GM12878 (cell line): Measurements from ENCODE around the gene HMCN1. TPM values are rescaled to one million over a fixed set of nuclear protein-coding genes. Genes with fewer than 3 reads are reported as not detected.

Experiments
- ATAC-seq: fragments of 200-7000 bp; cut with Tn5 transposase; 3 replicates; pipeline ENCODE4 v1.9.1; 2020; ENCODE audit warnings: mild to moderate bottlenecking, moderate library complexity
- BruUV-seq: library from RNA; stranded (reverse); fragments of 400-500 nt; replicated peaks from 2 replicates; lab custom pipeline; 2021; lab: Mats Ljungman, UMichigan
- CTCF ChIA-PET: fragments of 300-600 bp; sonication (Branson Sonifier 250); formaldehyde crosslinking; extraction: SDS; loops from one replicate; lab custom pipeline; 2021; ENCODE audit warnings: inconsistent platforms; lab: Yijun Ruan, JAX
- POLR2A ChIA-PET: fragments of 350-600 bp; formaldehyde crosslinking; extraction: SDS; loops from one replicate; lab custom pipeline; 2021; ENCODE audit warnings: inconsistent platforms; lab: Charles Lee
- RAD21 ChIA-PET: fragments of 300-600 bp; sonication (Branson Sonifier 250); formaldehyde crosslinking; loops from one replicate; lab custom pipeline; 2023; ENCODE audit warnings: antibody characterized with exemption; ENCODE audit not compliant: unreplicated experiment; lab: Charles Lee
- SMC1A ChIA-PET: fragments of 300-600 bp; sonication (Branson Sonifier 250); formaldehyde crosslinking; loops from one replicate; lab custom pipeline; 2023; ENCODE audit not compliant: unreplicated experiment, uncharacterized antibody; lab: Charles Lee
- DNase-seq: peaks from one replicate; pipeline ENCODE4 v3.0.0-alpha.2; 2011; ENCODE audit warnings: low read depth, low spot score
- FAIRE-seq: peaks from 3 replicates; lab custom pipeline; 2011; peaks lifted over from hg19 to GRCh38; lab: Jason Lieb, UNC
- H2AFZ ChIP-seq: 2 replicates; pipeline ENCODE4 v1.6.0; 2011; ENCODE audit warnings: low read depth, low read length, control low read depth; ENCODE audit not compliant: control insufficient read depth
- H3K27ac ChIP-seq: 2 replicates; pipeline ENCODE4 v1.5.1; 2011; ENCODE audit warnings: control low read depth; ENCODE audit not compliant: control insufficient read depth, insufficient read depth
- H3K27me3 ChIP-seq, 2 experiments: replicated peaks in 1 of 2; 2 replicates each; pipeline versions ENCODE4 v1.6.0 to v1.6.1; 2011; ENCODE audit warnings: low read length in 1 of 2; ENCODE audit not compliant: control insufficient read depth in 2 of 2, insufficient read depth in 2 of 2
- H3K36me3 ChIP-seq, 2 experiments: 2 replicates each; pipeline ENCODE4 v1.5.1; 2011; ENCODE audit warnings: low read length in 1 of 2; ENCODE audit not compliant: control insufficient read depth in 2 of 2, insufficient read depth in 2 of 2
- H3K4me1 ChIP-seq: 2 replicates; pipeline ENCODE4 v1.6.1; 2011; ENCODE audit warnings: mild to moderate bottlenecking, low read length, moderate library complexity, mixed read lengths; ENCODE audit not compliant: control insufficient read depth, insufficient read depth
- H3K4me2 ChIP-seq: 2 replicates; pipeline ENCODE4 v1.6.0; 2011; ENCODE audit warnings: control low read depth; ENCODE audit not compliant: control insufficient read depth, insufficient read depth
- H3K4me3 ChIP-seq: fragments of 200-600 bp; sonication (generic); 2 replicates; pipeline ENCODE4 v1.5.1; 2016
- H3K79me2 ChIP-seq: 2 replicates; pipeline ENCODE4 v1.6.0; 2011; ENCODE audit warnings: low read length; ENCODE audit not compliant: control insufficient read depth, insufficient read depth
- H3K9ac ChIP-seq: 2 replicates; pipeline ENCODE4 v1.8.0; 2011; ENCODE audit warnings: low read length, control low read depth, mixed read lengths; ENCODE audit not compliant: control insufficient read depth, insufficient read depth
- H3K9me3 ChIP-seq: replicated peaks from 3 replicates; pipeline ENCODE4 v1.5.1; 2011; ENCODE audit warnings: mild to moderate bottlenecking, low read length; ENCODE audit not compliant: control insufficient read depth, insufficient read depth
- H4K20me1 ChIP-seq: 2 replicates; pipeline ENCODE4 v1.6.0; 2011; ENCODE audit not compliant: control insufficient read depth, insufficient read depth
- ASH2L ChIP-seq: fragments of 300-600, 200-600 bp; sonication (generic); IDR thresholded peaks from 2 replicates; pipeline ENCODE4 v1.6.1; 2017; ENCODE audit warnings: low read depth, mild to moderate bottlenecking, borderline replicate concordance
- ATF3 ChIP-seq: IDR thresholded peaks from 2 replicates; pipeline ENCODE4 v1.6.1; 2011; ENCODE audit warnings: low read depth, mild to moderate bottlenecking, low read length, moderate library complexity, borderline replicate concordance; ENCODE audit errors: extremely low read depth
- E2F4 ChIP-seq: IDR thresholded peaks from 2 replicates; pipeline ENCODE4 v1.6.1; 2012; ENCODE audit warnings: low read depth, low read length, improper control_type of control experiment
- FOXM1 ChIP-seq: IDR thresholded peaks from 2 replicates; pipeline ENCODE4 v1.6.1; 2012; ENCODE audit warnings: low read depth, mild to moderate bottlenecking, inconsistent platforms, low read length, moderate library complexity
- HDGF ChIP-seq: fragments of 450-650 bp; IDR thresholded peaks from 2 replicates; pipeline ENCODE4 v1.6.1; 2016; ENCODE audit warnings: antibody characterized with exemption
- HSF1 ChIP-seq: fragments of 150-350 bp; IDR thresholded peaks from 2 replicates; pipeline ENCODE4 v1.6.1; 2014; ENCODE audit warnings: mild to moderate bottlenecking, low read depth, low read length
- IKZF1 ChIP-seq: fragments of 450-650 bp; conservative IDR thresholded peaks from 2 replicates; pipeline ENCODE4 v1.6.1; 2017; ENCODE audit warnings: antibody characterized with exemption, mild to moderate bottlenecking
- NBN ChIP-seq: fragments of 450-650 bp; IDR thresholded peaks from 2 replicates; pipeline ENCODE4 v1.6.1; 2016
- PAX5 ChIP-seq: IDR thresholded peaks from 2 replicates; pipeline ENCODE4 v1.6.1; 2011; ENCODE audit warnings: low read depth, low read length, borderline replicate concordance
- REST ChIP-seq: IDR thresholded peaks from 2 replicates; pipeline ENCODE4 v1.6.1; 2012; ENCODE audit warnings: mild to moderate bottlenecking, low read depth, low read length
- SMC3 ChIP-seq: IDR thresholded peaks from 2 replicates; pipeline ENCODE4 v1.6.1; 2011; ENCODE audit warnings: low read length, improper control_type of control experiment, borderline replicate concordance
- SRF ChIP-seq, 2 experiments: IDR thresholded peaks; 2 replicates each; pipeline ENCODE4 v1.6.1; 2011; ENCODE audit warnings: low read depth in 2 of 2, low read length in 2 of 2, mild to moderate bottlenecking in 1 of 2, moderate library complexity in 1 of 2
- WGBS: methylation state at CpG from one replicate; pipeline ENCODE4 v1.1.6; 2016; ENCODE audit warnings: low lambda C conversion rate; ENCODE audit not compliant: insufficient replicate concordance, insufficient coverage; ENCODE audit errors: missing lambda C conversion rate; 5-methylcytosine and 5-hydroxymethylcytosine counted together
- in situ Hi-C: fragments of 300-500 bp; cut with MboI; formaldehyde crosslinking; loops from 9 replicates; pipeline ENCODE4 v1.14.3; 2018; ENCODE audit warnings: mixed read lengths
- intact Hi-C: fragments of 100-400 bp; cut with micrococcal nuclease; formaldehyde crosslinking; loops from one replicate; pipeline ENCODE4 v1.14.2; 2022; ENCODE audit not compliant: unreplicated experiment
- polyA plus RNA-seq, 11 experiments: library from polyadenylated mRNA; depleted of rRNA in 4 of 11; unstranded in 6 of 11; stranded (reverse) in 5 of 11; fragments of >200 nt; fragmentation: Nextera tagmentation in 4 of 11; fragmentation: Illumina TruSeq in 1 of 11; extraction: Ambion mirVana in 4 of 11; extraction: Trizol in 1 of 11; gene quantifications; 1 replicate in 1 of 11; 2 replicates in 10 of 11; pipeline versions ENCODE4 v1.2.1 to v1.2.3, GENCODE V29; 2011 to 2016; ENCODE audit warnings: inconsistent platforms in 2 of 11, missing spikeins in 2 of 11, low read depth in 1 of 11
- total RNA-seq, 4 experiments: library from RNA; depleted of rRNA in 3 of 4; stranded (reverse); fragments of >200 nt in 3 of 4; fragmentation: Illumina TruSeq in 1 of 4; extraction: Trizol in 1 of 4; gene quantifications; 2 replicates each; pipeline versions ENCODE4 v1.2.1 to v1.2.3, GENCODE V29; 2013 to 2021
- TF ChIP-seq, protein P1 (sequence below): fragments of 450-650 bp; formaldehyde crosslinking; IDR thresholded peaks from 2 replicates; pipeline ENCODE4 v1.4.0; 2020; ENCODE audit warnings: mild to moderate bottlenecking, moderate library complexity

Gene HMCN1
- total and polyA plus RNA-seq, 10 of the 15 experiments (the other 5 are each of a cell fraction or from before 2014, with no cell fraction given), result under 0.01 to 0.07 TPM; not detected in 8

DNA sequence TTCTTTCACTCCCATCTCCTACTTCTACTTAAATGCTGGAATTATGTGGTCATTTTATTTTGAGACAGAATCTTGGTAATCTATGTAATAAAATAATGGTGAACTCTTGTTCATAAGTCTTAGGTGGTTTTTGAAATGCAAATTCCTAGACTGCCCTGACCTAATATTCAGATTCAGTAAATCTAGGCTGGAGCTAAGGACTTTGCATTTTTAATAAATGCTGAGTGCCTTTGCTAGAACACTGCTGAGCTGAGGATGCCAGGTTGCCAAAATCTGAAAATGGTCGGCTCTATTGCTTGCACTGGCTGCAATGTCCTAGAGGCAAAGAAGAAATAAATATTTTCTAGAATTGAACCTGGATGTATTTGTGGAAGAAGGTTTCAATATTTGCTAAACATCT is 187.4 kb downstream of the HMCN1 start (continued):
- TF ChIP-seq SMC3, result no peak
- no peak for TF ChIP-seq FOXM1
- TF ChIP-seq HSF1, result no peak
- no peak for TF ChIP-seq HDGF

- no peaks in the 10 kb centered on the region for H3K36me3 ChIP-seq
- no TSS peak for BruUV-seq
- no peak for DNase-seq
- no peak overlapping the region for H2AFZ ChIP-seq
- ChIA-PET RAD21 (no interaction called here), POLR2A (no interaction called here), SMC1A (no interaction called here), CTCF (interaction anchor here (1.5 kb wide), 1 partner anchor 44 kb away, joined by 3 read pairs; no protein-coding TSS in a partner anchor)
- no peak overlapping the region for H3K4me3 ChIP-seq
- WGBS, result 0% methylated on average over 3 of the region's 3 CpGs
- H3K27me3 ChIP-seq, result no peaks in the 10 kb centered on the region
- no peaks in the 10 kb centered on the region for H3K79me2 ChIP-seq
- intact Hi-C loops, result no loop called here
- H3K4me2 ChIP-seq, result no peak overlapping the region
- H4K20me1 ChIP-seq, result no peaks in the 10 kb centered on the region
- in situ Hi-C loops, result no loop called here
- H3K9ac ChIP-seq, result no peak overlapping the region
- ATAC-seq, result no peak
- no peaks in the 10 kb centered on the region for H3K9me3 ChIP-seq
- H3K4me1 ChIP-seq, result no peaks in the 10 kb centered on the region
- no peak for FAIRE-seq
- H3K27ac ChIP-seq, result no peak overlapping the region
- TF ChIP-seq ATF3 (no peak), SRF (IDR thresholded peaks at IDR 0.05; ENCODE audit: low read depth in 2 of 2, low read length in 2 of 2) (no peak), ASH2L (no peak), NBN (no peak), E2F4 (no peak), IKZF1 (no peak), REST (no peak), PAX5 (no peak)
- TF ChIP-seq, protein P1, sequence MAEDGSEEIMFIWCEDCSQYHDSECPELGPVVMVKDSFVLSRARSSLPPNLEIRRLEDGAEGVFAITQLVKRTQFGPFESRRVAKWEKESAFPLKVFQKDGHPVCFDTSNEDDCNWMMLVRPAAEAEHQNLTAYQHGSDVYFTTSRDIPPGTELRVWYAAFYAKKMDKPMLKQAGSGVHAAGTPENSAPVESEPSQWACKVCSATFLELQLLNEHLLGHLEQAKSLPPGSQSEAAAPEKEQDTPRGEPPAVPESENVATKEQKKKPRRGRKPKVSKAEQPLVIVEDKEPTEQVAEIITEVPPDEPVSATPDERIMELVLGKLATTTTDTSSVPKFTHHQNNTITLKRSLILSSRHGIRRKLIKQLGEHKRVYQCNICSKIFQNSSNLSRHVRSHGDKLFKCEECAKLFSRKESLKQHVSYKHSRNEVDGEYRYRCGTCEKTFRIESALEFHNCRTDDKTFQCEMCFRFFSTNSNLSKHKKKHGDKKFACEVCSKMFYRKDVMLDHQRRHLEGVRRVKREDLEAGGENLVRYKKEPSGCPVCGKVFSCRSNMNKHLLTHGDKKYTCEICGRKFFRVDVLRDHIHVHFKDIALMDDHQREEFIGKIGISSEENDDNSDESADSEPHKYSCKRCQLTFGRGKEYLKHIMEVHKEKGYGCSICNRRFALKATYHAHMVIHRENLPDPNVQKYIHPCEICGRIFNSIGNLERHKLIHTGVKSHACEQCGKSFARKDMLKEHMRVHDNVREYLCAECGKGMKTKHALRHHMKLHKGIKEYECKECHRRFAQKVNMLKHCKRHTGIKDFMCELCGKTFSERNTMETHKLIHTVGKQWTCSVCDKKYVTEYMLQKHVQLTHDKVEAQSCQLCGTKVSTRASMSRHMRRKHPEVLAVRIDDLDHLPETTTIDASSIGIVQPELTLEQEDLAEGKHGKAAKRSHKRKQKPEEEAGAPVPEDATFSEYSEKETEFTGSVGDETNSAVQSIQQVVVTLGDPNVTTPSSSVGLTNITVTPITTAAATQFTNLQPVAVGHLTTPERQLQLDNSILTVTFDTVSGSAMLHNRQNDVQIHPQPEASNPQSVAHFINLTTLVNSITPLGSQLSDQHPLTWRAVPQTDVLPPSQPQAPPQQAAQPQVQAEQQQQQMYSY (CRISPR knock-in tag), result no peak
Measured at GRCh38 chr1:185926588-185926987, 192.4 kb downstream of the HMCN1 start.
